Calu3 (cell line): ENCODE measurements around the gene FZD4. TPM values are rescaled to one million over a fixed set of nuclear protein-coding genes. Genes with fewer than 3 reads are reported as not detected.

Experiments
- BruUV-seq: library from RNA; stranded (reverse); fragments of 400-500 nt; replicated peaks from 2 replicates; lab custom pipeline; 2021; lab: Mats Ljungman, UMichigan
- CTCF ChIA-PET: fragments of 300-600 bp; sonication (Branson Sonifier 250); formaldehyde crosslinking; loops from one replicate; lab custom pipeline; 2022; ENCODE audit warnings: antibody characterized with exemption; lab: Charles Lee
- DNase-seq: peaks from one replicate; pipeline ENCODE4 v3.0.0; 2022
- H3K27ac Mint-ChIP-seq: one replicate; pipeline ENCODE4 v1.8.0; 2022; ENCODE audit warnings: mixed read lengths; ENCODE audit not compliant: unreplicated experiment
- H3K27me3 Mint-ChIP-seq: one replicate; pipeline ENCODE4 v1.8.0; 2022; ENCODE audit warnings: mixed read lengths; ENCODE audit not compliant: unreplicated experiment
- H3K36me3 Mint-ChIP-seq: one replicate; pipeline ENCODE4 v1.8.0; 2022; ENCODE audit warnings: mild to moderate bottlenecking, moderate library complexity, mixed read lengths; ENCODE audit not compliant: insufficient read depth, unreplicated experiment
- H3K4me1 Mint-ChIP-seq: one replicate; pipeline ENCODE4 v1.8.0; 2022; ENCODE audit warnings: mild to moderate bottlenecking, low read depth, mixed read lengths; ENCODE audit not compliant: unreplicated experiment
- H3K4me3 Mint-ChIP-seq: one replicate; pipeline ENCODE4 v1.8.0; 2022; ENCODE audit warnings: mild to moderate bottlenecking, low read depth, moderate library complexity, mixed read lengths; ENCODE audit not compliant: unreplicated experiment
- H3K9me3 Mint-ChIP-seq: one replicate; pipeline ENCODE4 v1.8.0; 2022; ENCODE audit warnings: low read depth, mixed read lengths; ENCODE audit not compliant: unreplicated experiment
- intact Hi-C: fragments of 100-400 bp; cut with micrococcal nuclease; formaldehyde crosslinking; loops from one replicate; pipeline ENCODE4 v1.10.0; 2022; ENCODE audit not compliant: unreplicated experiment
- total RNA-seq: library from RNA; stranded (reverse); gene quantifications from 2 replicates; pipeline ENCODE4 v1.2.3, GENCODE V29; 2022
- TF ChIP-seq, protein P1 (sequence below): fragments of 200-600 bp; IDR thresholded peaks from one replicate; pipeline ENCODE4 v1.8.0; 2022; ENCODE audit warnings: antibody characterized with exemption; ENCODE audit not compliant: unreplicated experiment

Gene FZD4
- total RNA-seq, 1 experiment from 2014 or later: 2.5 TPM

DNA sequence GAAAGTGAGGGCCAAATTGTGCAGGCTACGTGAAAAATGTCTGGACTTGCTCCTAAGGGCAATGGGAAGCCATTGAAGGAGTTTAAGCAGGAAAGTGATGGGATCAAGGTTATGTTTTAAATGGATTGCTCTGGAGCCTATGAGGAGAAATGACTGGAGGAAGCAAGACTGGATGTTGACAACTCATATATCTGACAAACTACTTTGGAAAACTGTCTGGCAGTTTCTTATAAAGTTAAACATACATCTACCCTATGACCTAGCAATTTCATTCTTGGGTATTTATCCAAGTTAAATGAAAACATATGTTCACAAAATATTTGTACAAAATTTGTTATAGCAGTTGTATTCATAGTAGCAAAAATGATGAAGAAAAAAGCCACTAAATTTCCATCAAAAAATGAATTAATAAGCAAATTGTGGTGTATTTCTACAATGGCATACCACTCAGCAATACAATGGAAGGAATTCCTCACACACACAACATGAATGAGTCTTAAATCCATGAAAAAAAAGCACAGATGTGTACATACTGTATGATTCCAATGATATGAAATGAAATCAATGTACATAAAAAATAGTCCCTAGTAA is 24.1 kb downstream of the FZD4 start:
- H3K27me3 Mint-ChIP-seq: no peaks in the 10 kb centered on the region
- no peaks in the 10 kb centered on the region for H3K9me3 Mint-ChIP-seq
- CTCF ChIA-PET: no interaction called here
- intact Hi-C loops: no loop called here
- TF ChIP-seq, protein P1, sequence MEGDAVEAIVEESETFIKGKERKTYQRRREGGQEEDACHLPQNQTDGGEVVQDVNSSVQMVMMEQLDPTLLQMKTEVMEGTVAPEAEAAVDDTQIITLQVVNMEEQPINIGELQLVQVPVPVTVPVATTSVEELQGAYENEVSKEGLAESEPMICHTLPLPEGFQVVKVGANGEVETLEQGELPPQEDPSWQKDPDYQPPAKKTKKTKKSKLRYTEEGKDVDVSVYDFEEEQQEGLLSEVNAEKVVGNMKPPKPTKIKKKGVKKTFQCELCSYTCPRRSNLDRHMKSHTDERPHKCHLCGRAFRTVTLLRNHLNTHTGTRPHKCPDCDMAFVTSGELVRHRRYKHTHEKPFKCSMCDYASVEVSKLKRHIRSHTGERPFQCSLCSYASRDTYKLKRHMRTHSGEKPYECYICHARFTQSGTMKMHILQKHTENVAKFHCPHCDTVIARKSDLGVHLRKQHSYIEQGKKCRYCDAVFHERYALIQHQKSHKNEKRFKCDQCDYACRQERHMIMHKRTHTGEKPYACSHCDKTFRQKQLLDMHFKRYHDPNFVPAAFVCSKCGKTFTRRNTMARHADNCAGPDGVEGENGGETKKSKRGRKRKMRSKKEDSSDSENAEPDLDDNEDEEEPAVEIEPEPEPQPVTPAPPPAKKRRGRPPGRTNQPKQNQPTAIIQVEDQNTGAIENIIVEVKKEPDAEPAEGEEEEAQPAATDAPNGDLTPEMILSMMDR: no peak
- H3K4me3 Mint-ChIP-seq: no peak overlapping the region
- DNase-seq: no peak
- no TSS peak for BruUV-seq
- H3K36me3 Mint-ChIP-seq: no peaks in the 10 kb centered on the region
- peaks cover 13% of the 10 kb centered on the region for H3K4me1 Mint-ChIP-seq
- H3K27ac Mint-ChIP-seq: no peak overlapping the region

DNA sequence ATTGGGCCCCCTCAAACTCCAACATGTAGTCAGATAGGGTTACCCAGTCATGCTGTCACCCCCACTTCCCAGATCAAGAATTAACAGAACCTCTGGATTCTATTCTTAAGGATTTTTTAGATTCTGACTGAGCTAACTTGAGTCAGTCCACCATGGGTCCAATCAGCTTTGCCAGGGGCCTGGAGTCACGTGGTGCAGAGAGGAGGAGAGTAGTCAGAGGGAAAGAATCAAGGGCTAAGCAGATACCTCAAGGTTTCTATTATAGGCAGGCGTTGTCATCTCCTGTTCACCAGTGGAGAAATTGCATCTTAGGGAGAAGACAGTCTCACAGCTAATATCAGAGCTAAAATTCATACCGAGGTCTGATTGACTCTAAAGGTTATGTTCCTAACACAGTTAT is 28.2 kb downstream of the FZD4 start:
- H3K27ac Mint-ChIP-seq: no peak overlapping the region
- CTCF ChIA-PET: no interaction called here
- no peaks in the 10 kb centered on the region for H3K27me3 Mint-ChIP-seq
- DNase-seq: no peak
- no peaks in the 10 kb centered on the region for H3K9me3 Mint-ChIP-seq
- no peak overlapping the region for H3K4me3 Mint-ChIP-seq
- BruUV-seq: no TSS peak
- peaks cover 27% of the 10 kb centered on the region for H3K4me1 Mint-ChIP-seq
- TF ChIP-seq, protein P1: no peak
- peaks cover 5% of the 10 kb centered on the region for H3K36me3 Mint-ChIP-seq
- intact Hi-C loops: no loop called here

DNA sequence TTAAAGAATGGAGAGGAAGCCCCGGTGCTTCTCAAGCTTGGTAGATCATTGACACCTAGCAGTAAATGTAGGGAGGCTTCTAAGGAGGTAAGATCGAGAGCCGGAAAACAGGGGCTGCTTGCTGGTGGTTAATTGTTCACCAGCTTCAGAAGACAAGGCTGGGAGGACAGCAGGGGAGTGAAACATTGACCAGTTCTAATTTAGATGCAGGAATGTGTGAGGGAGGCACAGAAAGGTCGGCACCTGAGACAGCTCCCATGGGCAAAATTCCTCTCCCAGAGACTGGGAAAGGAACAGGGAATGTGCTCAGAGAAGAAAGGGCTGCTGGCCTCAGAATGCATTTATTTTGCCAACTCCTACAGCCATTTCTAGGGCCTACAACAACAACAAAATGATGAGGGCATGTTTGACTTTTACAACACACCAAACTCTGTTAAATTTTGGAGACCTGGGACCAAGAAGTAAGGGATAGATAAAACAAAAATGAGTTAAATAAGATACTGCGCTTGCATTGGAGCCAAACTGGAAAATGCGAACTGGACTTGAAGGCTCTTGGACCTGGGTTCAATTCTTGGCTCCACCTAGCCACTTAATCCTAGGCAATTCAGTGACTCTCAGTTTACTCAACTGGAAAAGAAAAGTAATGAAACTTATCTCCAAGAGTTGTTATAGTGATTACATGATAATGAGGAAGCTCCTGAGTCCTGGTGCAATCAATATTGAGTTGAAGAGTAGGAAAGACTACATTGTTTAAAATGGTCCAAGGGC is 31.0 kb downstream of the FZD4 start:
- intact Hi-C loops: no loop called here
- TF ChIP-seq, protein P1: no peak
- peak overlapping the region; percentile 33 for H3K4me3 Mint-ChIP-seq
- CTCF ChIA-PET: interaction anchor here (1.1 kb wide), 1 partner anchor 15 kb away, joined by 3 read pairs; no protein-coding TSS in a partner anchor
- H3K4me1 Mint-ChIP-seq: peaks cover 20% of the 10 kb centered on the region
- no peak overlapping the region for H3K27ac Mint-ChIP-seq
- BruUV-seq: no TSS peak
- H3K9me3 Mint-ChIP-seq: no peaks in the 10 kb centered on the region
- peaks cover 5% of the 10 kb centered on the region for H3K36me3 Mint-ChIP-seq
- peak; percentile 25 for DNase-seq
- no peaks in the 10 kb centered on the region for H3K27me3 Mint-ChIP-seq

DNA sequence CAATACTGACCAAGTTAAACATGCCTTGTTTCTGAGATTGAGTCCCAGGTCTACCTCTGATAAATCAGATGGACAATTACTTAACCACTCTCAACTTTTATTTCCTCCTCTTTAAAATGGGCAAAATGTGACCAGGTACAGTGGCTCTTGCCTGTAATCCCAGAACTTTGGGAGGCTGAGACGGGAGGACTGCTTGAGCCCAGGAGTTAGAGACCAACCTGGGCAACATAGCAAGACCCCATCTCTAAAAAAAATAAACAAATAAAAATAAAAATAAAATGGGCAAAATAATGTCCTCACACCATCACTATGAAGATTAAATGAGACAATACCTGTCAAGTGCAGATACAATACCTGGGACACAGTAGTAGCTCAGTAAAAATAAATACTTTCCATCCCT is 33.0 kb downstream of the FZD4 start:
- Mint-ChIP-seq H3K36me3 (peaks cover 5% of the 10 kb centered on the region), H3K27me3 (no peaks in the 10 kb centered on the region), H3K9me3 (no peaks in the 10 kb centered on the region), H3K4me3 (no peak overlapping the region), H3K27ac (no peak overlapping the region), H3K4me1 (peaks cover 20% of the 10 kb centered on the region)
- no peak for DNase-seq
- TF ChIP-seq, protein P1: no peak
- no TSS peak for BruUV-seq
- intact Hi-C loops: no loop called here
- CTCF ChIA-PET: no interaction called here
